GM12865 (cell line): ENCODE measurements around the gene PRKN.

Experiments used
- DNase-seq: peaks from one replicate; pipeline ENCODE4 v3.0.0; 2010; ENCODE audit warnings: low read depth
- H3K4me3 ChIP-seq: 2 replicates; pipeline ENCODE4 v1.5.1; 2011; ENCODE audit warnings: mild to moderate bottlenecking, low read depth, low read length, control low read depth
- CTCF ChIP-seq: IDR thresholded peaks from 2 replicates; pipeline ENCODE4 v1.5.1; 2011; ENCODE audit warnings: low read length, control low read depth, low read depth, inconsistent platforms; ENCODE audit not compliant: insufficient read depth; ENCODE audit errors: missing control alignments

PRKN gene

GRCh38 chr6:161477876-161478425, 1249.6 kb downstream of the PRKN start:
- no peak for DNase-seq
- H3K4me3 ChIP-seq, result no peak overlapping the region
- TF ChIP-seq CTCF, result no peak

GRCh38 chr6:161476711-161477110, 1250.9 kb downstream of the PRKN start:
- no peak for DNase-seq
- H3K4me3 ChIP-seq, result no peak overlapping the region
- TF ChIP-seq CTCF, result no peak

GRCh38 chr6:161465403-161465802, 1262.2 kb downstream of the PRKN start:
- no peak for DNase-seq
- H3K4me3 ChIP-seq, result no peak overlapping the region
- no peak for TF ChIP-seq CTCF

GRCh38 chr6:161463071-161463470, 1264.5 kb downstream of the PRKN start:
- no peak overlapping the region for H3K4me3 ChIP-seq
- TF ChIP-seq CTCF, result no peak
- DNase-seq, result no peak

GRCh38 chr6:161462148-161462547, 1265.4 kb downstream of the PRKN start:
- no peak overlapping the region for H3K4me3 ChIP-seq
- TF ChIP-seq CTCF, result no peak
- DNase-seq, result no peak

GRCh38 chr6:161459008-161459615, 1268.5 kb downstream of the PRKN start:
- H3K4me3 ChIP-seq, result no peak overlapping the region
- TF ChIP-seq CTCF, result no peak
- peak; percentile 5 for DNase-seq
